Activated CD4-positive, alpha-beta T cell treated with anti-CD3 and anti-CD28 coated beads for 36 hours (primary cell): Measurements from ENCODE around the gene GIN1. TPM values are rescaled to one million over a fixed set of nuclear protein-coding genes. Genes with fewer than 3 reads are reported as not detected.

Experiments
- total RNA-seq, 2 experiments: library from RNA; stranded (reverse); gene quantifications; one replicate each; pipeline ENCODE4 v1.2.3, GENCODE V29; 2021

GIN1 gene
- total RNA-seq, 2 experiments from 2014 or later: 9.0 to 9.7 TPM

Other genes with a start within 250 kb of the GIN1 start
- gene PPIP5K2, start 163 bp upstream of the GIN1 start, total RNA-seq: 10 to 100 TPM; 49.5 to 53.4 TPM
- gene MACIR, start 138.6 kb upstream of the GIN1 start, total RNA-seq: 1 to 10 TPM; 9.4 to 9.8 TPM